ENCODE measurements around the gene VEGFB. TPM values are rescaled to one million over a fixed set of nuclear protein-coding genes. Genes with fewer than 3 reads are reported as not detected.

Gene VEGFB, protein sequence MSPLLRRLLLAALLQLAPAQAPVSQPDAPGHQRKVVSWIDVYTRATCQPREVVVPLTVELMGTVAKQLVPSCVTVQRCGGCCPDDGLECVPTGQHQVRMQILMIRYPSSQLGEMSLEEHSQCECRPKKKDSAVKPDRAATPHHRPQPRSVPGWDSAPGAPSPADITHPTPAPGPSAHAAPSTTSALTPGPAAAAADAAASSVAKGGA
- polyA plus RNA-seq (2011; rRNA removed) (10.2 and 13.2 TPM in 2 replicates), polyA minus RNA-seq (2011; rRNA and poly(A)+ RNA removed) (4.9 and 10.0 TPM in 2 replicates)

GRCh38 chr11:64233913-64234586 is at the start of gene VEGFB:
Gene VEGFB (plus strand): TSS chr11:64234584. CDS start chr11:64234834, 250 bp downstream.
- peak within 1 kb of the TSS; percentile 56 for H3K4me3 ChIP-seq (ENCODE audit: low read depth, low read length)
- POLR2A ChIA-PET, result no interaction called here
- no peak for DNase-seq (ENCODE audit: low read depth)
- H3K27me3 ChIP-seq (ENCODE audit: control insufficient read depth, insufficient read depth, low read length), result no peaks in the 10 kb centered on the region
- CTCF ChIA-PET, result interaction anchor here (1.0 to 3.0 kb wide), 2 partner anchors 17 to 70 kb away, joined by 3 to 15 read pairs; partner anchors contain the start of gene PLCB3
- no peak for TF ChIP-seq CTCF (IDR thresholded peaks at IDR 0.05; ENCODE audit: insufficient read depth, low read depth, low read length)
- H3K36me3 ChIP-seq (ENCODE audit: control insufficient read depth, insufficient read depth, low read length), result peaks cover 4% of the 10 kb centered on the region

GRCh38 chr11:64185175-64185692 is 49.1 kb upstream of the VEGFB start:
- no peak for DNase-seq (ENCODE audit: low read depth)
- CTCF ChIA-PET, result interaction anchor here (0.6 to 3.1 kb wide), 14 partner anchors 10 to 1709 kb away, joined by 3 to 19 read pairs (median 4); partner anchors contain the start of genes CATSPERZ and ESRRA
- peak; percentile 65 for TF ChIP-seq CTCF (IDR thresholded peaks at IDR 0.05; ENCODE audit: insufficient read depth, low read depth, low read length)
- POLR2A ChIA-PET, result interaction anchor here (0.6 to 1.1 kb wide), 3 partner anchors 58 to 194 kb away, joined by 3 to 5 read pairs (median 3); no protein-coding TSS in a partner anchor
- Histone ChIP-seq H3K4me3 (ENCODE audit: low read depth, low read length) (peak overlapping the region; percentile 60), H3K36me3 (ENCODE audit: control insufficient read depth, insufficient read depth, low read length) (peaks cover 2% of the 10 kb centered on the region), H3K27me3 (ENCODE audit: control insufficient read depth, insufficient read depth, low read length) (no peaks in the 10 kb centered on the region)

- CTCF ChIA-PET, result interaction anchor here (0.6 to 3.1 kb wide), 12 partner anchors 10 to 1708 kb away, joined by 3 to 19 read pairs (median 3); partner anchors contain the start of gene ESRRA
- H3K36me3 ChIP-seq (ENCODE audit: control insufficient read depth, insufficient read depth, low read length), result peaks cover 2% of the 10 kb centered on the region
These were observed 48.5 kb upstream of the VEGFB start, which contains the start of gene STIP1 for GRCh38 chr11:64185693-64186491. Gene STIP1 (plus strand): TSS chr11:64186171. CDS start chr11:64186262, 91 bp downstream.

DNA sequence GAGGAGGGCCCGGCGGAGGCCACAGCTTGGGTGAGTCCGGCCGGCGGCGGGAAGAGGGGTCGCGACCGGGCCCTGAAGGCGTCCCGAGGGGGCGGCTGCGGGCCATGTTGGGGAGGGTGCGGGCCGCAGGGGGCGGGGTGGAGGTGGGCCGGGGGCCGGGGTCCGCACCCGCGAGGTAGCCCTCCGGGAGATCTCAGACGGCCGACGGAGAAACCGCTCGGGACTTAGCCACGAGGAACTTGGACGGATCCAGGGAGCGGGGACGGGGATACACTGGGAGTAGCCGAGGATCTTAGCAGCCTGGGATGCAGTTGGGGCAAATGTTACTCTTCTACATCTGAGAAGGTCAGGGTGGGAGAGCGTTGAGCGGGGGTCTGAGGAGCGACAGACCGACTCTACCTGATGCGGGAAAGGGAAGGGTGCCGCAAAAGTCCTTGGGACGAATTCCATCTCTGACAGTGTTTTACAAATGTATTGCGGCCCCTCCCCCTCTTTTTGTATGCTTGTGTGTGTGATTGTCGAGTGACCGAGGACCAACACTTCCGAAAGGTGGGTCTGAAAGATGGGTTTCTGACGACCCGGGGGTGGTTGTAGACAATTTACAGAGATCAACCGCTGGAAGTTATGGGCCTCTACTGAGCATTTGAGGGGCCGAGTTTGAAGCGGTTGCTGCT is 47.8 kb upstream of the VEGFB start:
- no peak for TF ChIP-seq CTCF (IDR thresholded peaks at IDR 0.05; ENCODE audit: insufficient read depth, low read depth, low read length)
- no peak overlapping the region for H3K4me3 ChIP-seq (ENCODE audit: low read depth, low read length)
- H3K27me3 ChIP-seq (ENCODE audit: control insufficient read depth, insufficient read depth, low read length), result no peaks in the 10 kb centered on the region
- ChIA-PET POLR2A (no interaction called here), CTCF (interaction anchor here (0.9 to 3.1 kb wide), 7 partner anchors 9 to 186 kb away, joined by 3 to 19 read pairs (median 6); partner anchors contain the start of gene ESRRA)
- H3K36me3 ChIP-seq (ENCODE audit: control insufficient read depth, insufficient read depth, low read length), result peaks cover 2% of the 10 kb centered on the region
- DNase-seq (ENCODE audit: low read depth), result no peak

More at GRCh38 chr11:64185693-64186491, 48.5 kb upstream of the VEGFB start, which contains the start of gene STIP1:
- TF ChIP-seq CTCF (IDR thresholded peaks at IDR 0.05; ENCODE audit: insufficient read depth, low read depth, low read length), result peak; percentile 68
- H3K4me3 ChIP-seq (ENCODE audit: low read depth, low read length), result peak within 1 kb of the TSS; percentile 60
- H3K27me3 ChIP-seq (ENCODE audit: control insufficient read depth, insufficient read depth, low read length), result no peaks in the 10 kb centered on the region
- DNase-seq (ENCODE audit: low read depth), result peak; percentile 100
- POLR2A ChIA-PET, result interaction anchor here (0.6 to 1.1 kb wide), 3 partner anchors 58 to 195 kb away, joined by 3 to 5 read pairs (median 3); no protein-coding TSS in a partner anchor

All from BJ (cell line).